Measurements from ENCODE around the gene JMJD4.

Gene JMJD4

GRCh38 chr1:227769047-227769935 is 34.2 kb upstream of the JMJD4 start:
- no peak for DNase-seq

GRCh38 chr1:227768640-227769039 is 33.5 kb upstream of the JMJD4 start:
- DNase-seq: no peak

- DNase-seq: no peak
Measured at GRCh38 chr1:227768125-227768439, 33.0 kb upstream of the JMJD4 start.

- DNase-seq: no peak
Measured at GRCh38 chr1:227767401-227768124, 32.5 kb upstream of the JMJD4 start.

GRCh38 chr1:227766653-227767277 is 31.7 kb upstream of the JMJD4 start:
- DNase-seq: no peak

GRCh38 chr1:227766015-227766634 is 31.0 kb upstream of the JMJD4 start:
- DNase-seq: peak in 1 of 58 donors; percentile 45

GRCh38 chr1:227765261-227766014 is 30.3 kb upstream of the JMJD4 start:
- peak in 1 of 58 donors; percentile 14 for DNase-seq

- DNase-seq: peak in 2 of 58 donors; percentile 10 to 25
Measured at GRCh38 chr1:227764019-227764391, 28.9 kb upstream of the JMJD4 start.

GRCh38 chr1:227763246-227764018 is 28.3 kb upstream of the JMJD4 start:
- peak in 4 of 58 donors; percentile 8 to 63 (median 16) for DNase-seq

- DNase-seq: peak; percentile 14 to 88 (median 63)
Measured at GRCh38 chr1:227762231-227762911, 27.3 kb upstream of the JMJD4 start.

GRCh38 chr1:227761621-227762230 is 26.6 kb upstream of the JMJD4 start:
- DNase-seq: no peak

GRCh38 chr1:227760377-227760776 is 25.3 kb upstream of the JMJD4 start:
- no peak for DNase-seq

- peak in 8 of 58 donors; percentile 8 to 44 (median 28) for DNase-seq
Measured at GRCh38 chr1:227759341-227760300, 24.5 kb upstream of the JMJD4 start.

GRCh38 chr1:227758366-227758765 is 23.3 kb upstream of the JMJD4 start:
- DNase-seq: peak in 39 of 58 donors; percentile 7 to 85 (median 49)

GRCh38 chr1:227757781-227758180 is 22.7 kb upstream of the JMJD4 start:
- no peak for DNase-seq

- DNase-seq: no peak
Measured at GRCh38 chr1:227756172-227756959, 21.3 kb upstream of the JMJD4 start.

GRCh38 chr1:227754958-227755357 is 19.9 kb upstream of the JMJD4 start:
- DNase-seq: no peak
